T-helper 2 cell treated with Interferon-gamma antibody and Interleukin-4, amounts not matched to agents 5 μg/mL and 100 μg/mL, for 36 hours (primary cell): ENCODE measurements around the gene PSME2.

Experiments used
- DNase-seq: peaks from one replicate; pipeline ENCODE4 v3.0.0; 2021; ENCODE audit warnings: low spot score
- H3K27ac Mint-ChIP-seq: one replicate; pipeline ENCODE4 v1.8.0; 2021; ENCODE audit warnings: mild to moderate bottlenecking, mixed read lengths
- H3K27me3 Mint-ChIP-seq: one replicate; pipeline ENCODE4 v1.8.0; 2021; ENCODE audit warnings: low read depth, mixed read lengths
- H3K36me3 Mint-ChIP-seq: one replicate; pipeline ENCODE4 v1.8.0; 2021; ENCODE audit warnings: low read depth, mixed read lengths
- H3K4me1 Mint-ChIP-seq: one replicate; pipeline ENCODE4 v1.8.0; 2021; ENCODE audit warnings: low read depth, mixed read lengths
- H3K4me3 Mint-ChIP-seq: one replicate; pipeline ENCODE4 v1.8.0; 2022; ENCODE audit warnings: mild to moderate bottlenecking, moderate library complexity, mixed read lengths
- H3K9me3 Mint-ChIP-seq: one replicate; pipeline ENCODE4 v1.8.0; 2021; ENCODE audit warnings: mixed read lengths

The PSME2 gene

DNA sequence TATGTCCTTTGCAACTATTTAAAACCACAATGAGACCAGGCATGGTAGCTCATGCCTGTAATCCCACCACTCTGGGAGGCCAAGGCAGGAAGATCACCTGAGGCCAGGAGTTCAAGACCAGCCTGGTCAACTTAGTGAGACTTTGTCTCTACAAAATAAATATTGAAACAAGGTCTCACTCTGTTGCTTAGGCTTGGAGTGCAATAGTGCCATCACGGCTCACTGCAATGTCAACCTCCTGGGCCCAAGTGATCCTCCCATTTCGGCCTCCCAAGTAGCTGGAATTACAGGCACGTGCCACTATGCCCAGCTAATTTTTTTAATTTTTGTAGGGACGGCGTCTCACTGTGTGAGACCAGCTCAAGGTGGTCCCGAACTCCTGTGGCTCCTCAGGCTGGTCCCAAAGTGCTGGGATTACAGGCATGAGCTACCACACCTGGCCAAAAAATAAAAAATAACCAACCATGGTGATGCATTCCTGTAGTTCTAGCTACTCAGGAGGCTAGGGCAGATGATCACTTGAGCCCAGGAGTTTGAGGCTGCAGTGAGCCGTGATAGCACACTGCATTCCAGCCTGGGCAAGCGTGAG, 16.9 kb downstream of the PSME2 start:
- Mint-ChIP-seq H3K9me3 (no peaks in the 10 kb centered on the region), H3K36me3 (peaks cover 8% of the 10 kb centered on the region)
- no peak for DNase-seq

DNA sequence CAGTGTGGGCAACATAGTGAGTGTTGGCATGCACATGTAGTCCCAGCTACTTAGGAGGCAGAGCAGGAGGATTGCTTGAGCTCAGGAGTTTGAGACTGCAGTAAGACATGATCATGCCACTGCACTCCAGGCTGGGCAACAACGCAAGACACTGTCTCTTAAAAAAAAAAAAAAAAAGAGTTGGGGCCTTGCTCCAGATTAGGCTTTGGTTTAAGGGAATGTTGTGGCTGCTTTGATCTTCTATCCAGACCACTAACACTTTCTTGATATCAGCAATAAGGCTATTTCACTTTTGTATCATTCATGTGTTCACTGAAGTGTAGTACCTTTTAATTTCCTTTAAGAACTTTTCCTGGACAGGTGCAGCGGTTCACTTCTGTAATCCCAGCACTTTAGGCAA, 18.7 kb downstream of the PSME2 start:
- Mint-ChIP-seq H3K27ac (no peak overlapping the region), H3K9me3 (no peaks in the 10 kb centered on the region), H3K36me3 (peaks cover 19% of the 10 kb centered on the region), H3K27me3 (no peaks in the 10 kb centered on the region), H3K4me1 (peaks cover 11% of the 10 kb centered on the region), H3K4me3 (no peak overlapping the region)
- no peak for DNase-seq

More for the DNA sequence above, 16.9 kb downstream of the PSME2 start:
- no peak overlapping the region for H3K4me3 Mint-ChIP-seq
- peaks cover 15% of the 10 kb centered on the region for H3K4me1 Mint-ChIP-seq
- no peaks in the 10 kb centered on the region for H3K27me3 Mint-ChIP-seq
- no peak overlapping the region for H3K27ac Mint-ChIP-seq

DNA sequence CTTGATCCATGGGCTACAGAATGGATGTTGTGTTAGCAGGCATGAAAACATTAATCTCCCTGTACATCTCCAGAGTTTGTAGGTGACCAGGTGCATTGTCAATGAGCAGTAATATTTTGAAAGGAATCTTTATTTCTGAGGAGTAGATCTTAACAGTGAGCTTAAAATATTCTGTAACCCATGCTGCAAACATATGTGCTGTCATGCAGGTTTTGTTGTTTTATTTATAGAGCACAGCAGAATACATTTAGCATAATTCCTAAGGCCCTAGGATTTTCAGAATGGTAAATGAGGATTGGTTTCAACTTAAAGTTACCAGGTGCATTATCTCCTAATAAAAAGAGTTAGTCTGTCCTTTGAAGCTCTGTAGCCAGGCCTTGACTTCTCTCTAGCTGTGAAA, 19.5 kb downstream of the PSME2 start:
- Mint-ChIP-seq H3K27me3 (no peaks in the 10 kb centered on the region), H3K4me3 (no peak overlapping the region), H3K36me3 (peaks cover 18% of the 10 kb centered on the region), H3K9me3 (no peaks in the 10 kb centered on the region), H3K27ac (no peak overlapping the region), H3K4me1 (peaks cover 5% of the 10 kb centered on the region)
- no peak for DNase-seq

DNA sequence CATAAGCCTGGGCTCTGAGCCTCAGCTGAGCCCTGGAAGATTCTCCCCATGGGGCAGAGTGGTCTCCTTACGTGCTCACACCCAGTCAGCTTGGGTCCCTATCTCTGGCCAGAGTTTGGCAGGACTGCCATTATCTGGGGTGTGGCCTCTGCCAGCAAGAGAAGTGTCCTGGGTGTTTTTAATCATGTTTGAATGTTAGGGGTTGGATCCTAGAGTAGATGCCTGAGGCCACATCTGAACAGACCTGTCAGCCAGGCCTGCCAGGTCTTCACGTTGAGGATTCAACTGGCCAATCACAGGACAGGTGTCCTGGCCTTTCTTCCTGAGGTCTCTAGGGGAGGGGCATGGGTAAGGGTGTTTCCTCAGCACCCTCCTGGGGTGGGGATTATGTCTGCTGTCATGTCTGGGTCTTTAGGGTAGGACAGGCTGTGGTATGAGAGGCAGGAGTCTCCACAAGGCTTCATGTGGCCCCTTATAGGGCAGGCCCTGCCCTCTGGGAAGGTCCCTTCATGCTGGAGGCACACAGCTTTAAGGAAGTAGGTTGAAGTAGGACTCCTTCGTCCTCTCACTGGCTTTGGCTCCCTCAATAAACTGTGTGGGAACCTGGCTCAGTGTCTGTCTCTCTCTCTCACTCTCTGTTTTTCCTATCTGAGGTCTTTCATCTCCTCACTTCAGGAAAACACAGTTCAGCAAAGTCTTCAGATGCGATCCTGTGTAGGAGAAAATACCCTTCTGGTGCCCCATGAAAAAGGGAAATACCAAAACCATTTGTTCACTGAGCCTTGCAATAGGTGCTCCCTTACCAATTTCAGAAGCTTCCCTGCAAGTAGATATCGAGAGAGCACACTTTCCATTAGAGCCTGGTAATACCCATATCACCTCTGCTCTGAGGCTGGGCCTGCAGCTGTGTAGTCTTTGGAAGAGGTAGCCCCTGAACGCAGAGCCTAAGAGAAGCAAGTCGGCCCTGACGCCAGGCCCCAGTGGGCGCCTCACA, 22.7 kb downstream of the PSME2 start:
- Mint-ChIP-seq H3K27me3 (no peaks in the 10 kb centered on the region), H3K9me3 (no peaks in the 10 kb centered on the region), H3K27ac (no peak overlapping the region), H3K4me3 (no peak overlapping the region), H3K4me1 (peaks cover 2% of the 10 kb centered on the region), H3K36me3 (peaks cover 41% of the 10 kb centered on the region)
- DNase-seq, result no peak

DNA sequence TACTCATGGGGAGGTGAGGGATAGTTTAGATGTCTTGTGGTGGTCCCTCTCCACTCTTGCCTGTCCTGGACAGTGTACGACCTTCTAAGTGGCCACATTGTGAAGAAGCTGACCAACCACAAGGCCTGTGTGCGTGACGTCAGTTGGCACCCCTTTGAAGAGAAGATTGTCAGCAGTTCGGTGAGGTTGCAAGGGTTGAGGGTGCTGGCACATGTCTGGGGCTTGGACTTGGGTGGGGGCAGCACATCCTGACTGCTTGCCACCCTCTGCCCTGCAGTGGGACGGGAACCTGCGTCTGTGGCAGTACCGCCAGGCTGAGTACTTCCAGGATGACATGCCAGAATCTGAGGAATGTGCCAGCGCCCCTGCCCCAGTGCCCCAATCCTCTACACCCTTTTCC, 23.5 kb downstream of the PSME2 start:
- no peak for DNase-seq
- Mint-ChIP-seq H3K4me3 (no peak overlapping the region), H3K27ac (no peak overlapping the region), H3K36me3 (peaks cover 48% of the 10 kb centered on the region), H3K9me3 (no peaks in the 10 kb centered on the region), H3K27me3 (no peaks in the 10 kb centered on the region), H3K4me1 (peaks cover 5% of the 10 kb centered on the region)

DNA sequence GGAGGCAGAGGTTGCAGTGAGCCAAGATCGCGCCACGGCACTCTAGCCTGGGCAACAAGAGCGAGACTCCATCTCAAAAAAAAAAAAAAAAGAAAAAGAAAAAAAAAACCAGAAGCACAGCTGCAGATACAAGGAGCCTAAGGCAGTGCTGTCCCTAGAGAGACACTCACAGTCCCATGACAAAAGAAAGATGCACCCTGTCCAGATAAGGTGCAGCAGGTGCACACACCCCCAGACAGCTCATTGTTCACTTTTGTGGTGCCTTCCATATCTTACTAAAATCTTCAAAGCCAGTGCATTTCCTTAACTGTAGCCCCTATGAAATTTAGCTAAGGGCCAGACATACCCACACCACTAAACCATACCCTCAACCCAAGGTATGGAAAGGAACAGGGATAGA, 24.0 kb downstream of the PSME2 start:
- peaks cover 8% of the 10 kb centered on the region for H3K4me1 Mint-ChIP-seq
- H3K9me3 Mint-ChIP-seq, result no peaks in the 10 kb centered on the region
- DNase-seq, result no peak
- H3K27ac Mint-ChIP-seq, result no peak overlapping the region
- H3K36me3 Mint-ChIP-seq, result peaks cover 53% of the 10 kb centered on the region
- H3K4me3 Mint-ChIP-seq, result no peak overlapping the region
- H3K27me3 Mint-ChIP-seq, result no peaks in the 10 kb centered on the region

DNA sequence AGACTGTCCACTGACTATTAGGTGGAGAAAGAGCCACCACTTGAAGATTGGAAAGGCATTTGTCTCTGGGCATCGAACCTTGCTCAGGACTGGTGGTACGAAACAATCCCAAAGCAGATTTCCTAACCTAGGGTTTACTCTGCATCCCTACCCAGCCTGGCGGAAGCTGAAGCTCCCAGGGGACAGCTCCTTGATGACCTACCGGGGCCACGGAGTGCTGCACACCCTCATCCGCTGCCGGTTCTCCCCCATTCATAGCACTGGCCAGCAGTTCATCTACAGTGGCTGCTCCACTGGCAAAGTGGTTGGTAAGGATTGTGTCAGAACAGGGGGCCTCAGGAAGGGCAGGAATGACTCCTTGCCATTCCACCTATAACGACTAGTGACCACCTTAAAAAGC, 25.2 kb downstream of the PSME2 start:
- H3K9me3 Mint-ChIP-seq, result no peaks in the 10 kb centered on the region
- peaks cover 14% of the 10 kb centered on the region for H3K4me1 Mint-ChIP-seq
- H3K36me3 Mint-ChIP-seq, result peaks cover 60% of the 10 kb centered on the region
- no peak for DNase-seq
- H3K4me3 Mint-ChIP-seq, result no peak overlapping the region
- H3K27ac Mint-ChIP-seq, result no peak overlapping the region
- H3K27me3 Mint-ChIP-seq, result no peaks in the 10 kb centered on the region

DNA sequence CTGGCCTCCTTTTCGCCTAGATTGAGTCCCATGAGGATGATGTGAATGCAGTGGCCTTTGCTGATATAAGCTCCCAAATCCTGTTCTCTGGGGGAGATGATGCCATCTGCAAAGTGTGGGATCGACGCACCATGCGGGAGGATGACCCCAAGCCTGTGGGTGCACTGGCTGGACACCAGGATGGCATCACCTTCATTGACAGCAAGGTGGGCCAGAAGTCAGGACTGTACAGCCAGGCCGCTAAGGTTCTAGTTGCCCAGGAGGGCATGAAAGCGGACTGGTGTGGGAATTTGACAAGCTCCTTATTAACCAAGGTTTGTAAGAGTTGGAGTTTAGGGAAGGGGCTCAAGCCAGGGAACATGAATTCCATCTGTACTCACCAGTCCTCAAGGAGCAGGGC, 26.7 kb downstream of the PSME2 start:
- Mint-ChIP-seq H3K27me3 (no peaks in the 10 kb centered on the region), H3K4me3 (no peak overlapping the region), H3K27ac (no peak overlapping the region), H3K36me3 (peaks cover 68% of the 10 kb centered on the region), H3K4me1 (peaks cover 25% of the 10 kb centered on the region), H3K9me3 (no peaks in the 10 kb centered on the region)
- no peak for DNase-seq

DNA sequence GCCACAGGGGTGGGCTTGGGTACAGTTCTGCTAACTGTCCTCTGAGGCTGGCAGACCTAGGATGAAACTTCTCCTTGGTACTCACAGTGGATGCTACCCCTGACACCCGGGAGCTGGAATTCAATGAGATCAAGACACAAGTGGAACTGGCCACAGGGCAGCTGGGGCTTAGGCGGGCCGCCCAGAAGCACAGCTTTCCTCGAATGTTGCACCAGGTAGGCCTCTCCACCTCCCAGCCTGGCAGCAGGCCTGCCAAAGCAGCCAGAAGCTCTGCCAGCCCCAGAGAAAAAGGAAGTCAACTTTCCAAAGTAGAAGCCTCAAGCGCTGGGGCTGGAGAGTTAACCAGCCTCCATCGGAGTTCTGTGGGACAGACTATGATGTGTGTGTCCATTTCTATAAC, 29.2 kb downstream of the PSME2 start:
- peaks cover 25% of the 10 kb centered on the region for H3K4me1 Mint-ChIP-seq
- no peak for DNase-seq
- H3K9me3 Mint-ChIP-seq, result no peaks in the 10 kb centered on the region
- H3K4me3 Mint-ChIP-seq, result no peak overlapping the region
- no peak overlapping the region for H3K27ac Mint-ChIP-seq
- H3K36me3 Mint-ChIP-seq, result peaks cover 53% of the 10 kb centered on the region
- H3K27me3 Mint-ChIP-seq, result no peaks in the 10 kb centered on the region

DNA sequence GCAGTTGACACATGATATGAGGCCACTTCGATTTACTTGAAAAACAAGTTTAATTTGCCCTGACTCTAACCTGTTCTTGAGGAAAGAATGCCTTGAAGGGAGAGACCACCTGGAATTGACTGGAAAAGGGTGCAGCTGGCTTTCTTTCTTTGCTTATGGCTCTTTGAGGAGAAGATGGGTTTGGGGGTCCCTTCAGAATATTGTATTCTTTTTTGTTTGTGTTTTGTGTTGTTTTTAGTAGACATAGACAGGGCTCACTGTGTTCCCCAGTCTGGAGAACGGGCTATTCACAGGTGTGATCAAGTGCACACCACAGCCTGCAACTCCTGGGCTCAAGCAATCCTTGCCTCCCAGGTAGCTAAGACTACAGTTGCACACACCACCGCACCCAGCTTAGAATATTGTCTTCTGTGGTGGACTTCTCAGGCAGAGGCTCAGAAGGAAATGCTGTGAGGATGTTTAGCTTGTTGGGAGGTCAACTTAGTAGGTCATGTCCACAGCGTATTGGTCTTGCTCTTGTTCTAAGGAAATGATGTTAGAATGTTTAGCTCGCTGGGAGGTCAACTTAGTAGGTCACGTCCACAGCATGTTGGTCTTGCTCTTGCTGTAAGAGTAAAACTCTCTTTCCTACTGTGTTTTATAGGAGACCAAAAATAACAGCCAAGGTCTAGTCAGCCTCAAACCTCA, 30.1 kb downstream of the PSME2 start:
- Mint-ChIP-seq H3K27me3 (no peaks in the 10 kb centered on the region), H3K36me3 (peaks cover 48% of the 10 kb centered on the region), H3K9me3 (no peaks in the 10 kb centered on the region), H3K4me3 (peak overlapping the region; percentile 92), H3K4me1 (peaks cover 25% of the 10 kb centered on the region), H3K27ac (peak overlapping the region; percentile 97)
- DNase-seq, result no peak

DNA sequence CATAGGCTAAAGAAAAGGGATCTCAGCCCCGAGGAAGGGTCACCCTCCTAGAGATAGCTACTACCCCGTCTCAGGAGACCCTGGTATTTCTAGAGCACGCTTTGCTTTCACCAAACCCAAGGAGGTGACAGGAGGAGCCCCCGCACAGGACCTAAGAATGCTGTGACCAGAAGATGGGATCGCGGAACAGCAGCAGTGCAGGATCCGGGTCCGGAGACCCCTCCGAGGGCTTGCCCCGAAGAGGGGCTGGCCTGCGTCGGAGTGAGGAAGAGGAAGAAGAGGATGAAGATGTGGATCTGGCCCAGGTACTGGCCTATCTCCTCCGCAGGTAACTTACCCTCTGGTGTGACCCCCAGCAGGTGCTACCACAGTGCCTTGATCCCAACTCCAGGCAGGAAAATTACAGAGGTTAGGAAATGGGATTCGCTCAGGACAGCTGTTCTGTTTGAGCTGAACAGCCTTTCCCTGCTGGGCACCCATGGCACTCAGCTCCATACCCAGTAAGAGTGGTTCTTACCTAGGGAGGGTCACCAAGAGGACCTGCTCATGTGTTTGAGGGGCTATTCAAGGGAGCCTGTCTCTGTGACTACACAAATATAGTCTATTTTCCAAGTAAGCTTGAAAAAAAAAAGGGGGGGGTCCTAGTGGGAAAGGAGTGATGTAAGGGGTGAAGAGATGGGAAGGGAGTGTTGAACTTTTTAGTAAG, 30.8 kb downstream of the PSME2 start:
- no peak for DNase-seq
- no peaks in the 10 kb centered on the region for H3K27me3 Mint-ChIP-seq
- H3K4me1 Mint-ChIP-seq, result peaks cover 26% of the 10 kb centered on the region
- peak overlapping the region; percentile 92 for H3K4me3 Mint-ChIP-seq
- no peaks in the 10 kb centered on the region for H3K9me3 Mint-ChIP-seq
- peaks cover 43% of the 10 kb centered on the region for H3K36me3 Mint-ChIP-seq
- peak overlapping the region; percentile 97 for H3K27ac Mint-ChIP-seq

DNA sequence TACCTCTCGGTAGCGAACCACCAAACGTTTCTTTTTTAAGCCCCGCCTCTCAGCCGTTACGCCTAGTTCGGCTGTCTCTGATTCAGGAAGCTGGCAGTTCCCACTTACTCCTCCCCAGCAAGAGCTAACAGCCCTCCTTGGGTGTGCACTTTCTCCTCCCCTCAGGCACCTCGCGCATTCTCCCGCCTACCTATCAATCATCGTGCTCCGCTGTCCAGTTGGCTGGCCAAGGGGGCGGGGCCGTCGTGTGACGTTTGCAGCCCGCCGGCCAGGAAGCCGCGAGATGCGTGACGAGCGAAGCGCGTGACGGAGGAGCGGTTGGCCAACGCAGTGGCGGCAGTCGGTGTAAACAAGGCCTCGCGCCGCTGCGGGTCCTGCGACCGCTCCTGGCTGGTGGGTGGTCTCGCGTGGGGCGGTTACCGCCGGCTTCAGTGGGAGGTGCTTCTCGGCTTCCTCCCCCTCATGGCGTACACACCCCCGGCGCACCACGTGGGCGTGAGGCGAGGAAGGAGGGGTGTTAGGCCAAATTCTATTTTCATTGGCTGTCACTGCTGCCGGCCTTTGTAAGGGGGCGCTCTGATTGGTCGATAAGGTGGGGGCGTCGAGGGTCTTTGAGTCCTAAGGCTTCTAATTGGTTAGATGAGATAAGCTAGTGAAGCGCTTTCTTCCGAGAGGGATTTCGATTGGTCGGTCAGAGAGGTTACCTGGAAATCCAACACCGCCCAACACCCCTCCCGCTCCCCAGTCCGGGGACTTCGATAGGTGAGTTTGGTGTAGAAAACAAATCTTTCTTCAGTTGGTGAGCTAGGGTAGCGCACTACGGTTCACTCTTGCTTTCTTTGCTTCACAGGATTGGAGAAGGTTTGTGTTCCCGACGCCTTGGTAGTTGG, 31.6 kb downstream of the PSME2 start, which contains the start of the genes DCAF11 and NRL:
Gene DCAF11, plus strand, starts transcription at position 246 of the 890 bp plus-strand sequence. CDS start 818 bp downstream, outside the sequence.
Gene NRL, minus strand, starts transcription at position 418 of the 890 bp plus-strand sequence. CDS start 32,101 bp downstream, outside the sequence.
- H3K27me3 Mint-ChIP-seq, result no peaks in the 10 kb centered on the region
- DNase-seq, result peak; percentile 99
- peak within 1 kb of the TSS; percentile 97 for H3K27ac Mint-ChIP-seq
- peak within 1 kb of the TSS; percentile 92 for H3K4me3 Mint-ChIP-seq
- peaks cover 27% of the 10 kb centered on the region for H3K4me1 Mint-ChIP-seq
- H3K9me3 Mint-ChIP-seq, result no peaks in the 10 kb centered on the region
- peaks cover 40% of the 10 kb centered on the region for H3K36me3 Mint-ChIP-seq
